Smooth muscle cell (in vitro differentiated cells): Measurements from ENCODE around the gene FOLR3. TPM values are rescaled to one million over a fixed set of nuclear protein-coding genes. Genes with fewer than 3 reads are reported as not detected.
"Not testable (repeated sequence)": the region's sequence is repeated elsewhere in the genome, so short reads cannot be mapped to it uniquely, and the experiment has no call there.

Experiments
- DNase-seq: peaks from one replicate; lab custom pipeline; 2025; ENCODE audit not compliant: unreplicated experiment; lab: John Stamatoyannopoulos, UW
- H2AFZ ChIP-seq: fragments of 200-600 bp; sonication (generic); 2 replicates; pipeline ENCODE4 v1.6.0; 2016; ENCODE audit warnings: antibody characterized with exemption, low read depth, mild to moderate bottlenecking
- H3F3A ChIP-seq: fragments of 200-600 bp; sonication (generic); 2 replicates; pipeline ENCODE4 v1.6.0; 2017; ENCODE audit warnings: antibody characterized with exemption, low read depth
- H3K27ac ChIP-seq: fragments of 200-600 bp; sonication (generic); 2 replicates; pipeline ENCODE4 v1.5.1; 2016; ENCODE audit warnings: low read depth, mild to moderate bottlenecking
- H3K27me3 ChIP-seq: fragments of 200-600 bp; sonication (generic); 2 replicates; pipeline ENCODE4 v1.6.1; 2016; ENCODE audit warnings: low read depth, mild to moderate bottlenecking
- H3K36me3 ChIP-seq: fragments of 200-600 bp; sonication (generic); 2 replicates; pipeline ENCODE4 v1.5.1; 2016; ENCODE audit warnings: low read depth
- H3K4me1 ChIP-seq: fragments of 200-600 bp; sonication (generic); 2 replicates; pipeline ENCODE4 v1.5.1; 2016; ENCODE audit warnings: low read depth
- H3K4me2 ChIP-seq: fragments of 200-600 bp; sonication (generic); 2 replicates; pipeline ENCODE4 v1.6.0; 2016; ENCODE audit warnings: mild to moderate bottlenecking
- H3K4me3 ChIP-seq: fragments of 200-600 bp; sonication (generic); 2 replicates; pipeline ENCODE4 v1.5.1; 2016; ENCODE audit warnings: mild to moderate bottlenecking
- H3K79me2 ChIP-seq: fragments of 200-600 bp; sonication (generic); 2 replicates; pipeline ENCODE4 v1.6.0; 2016; ENCODE audit warnings: low read depth, mild to moderate bottlenecking
- H3K9ac ChIP-seq: fragments of 200-600 bp; sonication (generic); 2 replicates; pipeline ENCODE4 v1.6.0; 2016; ENCODE audit warnings: low read depth
- H3K9me3 ChIP-seq: fragments of 200-600 bp; sonication (generic); replicated peaks from 2 replicates; pipeline ENCODE4 v1.5.1; 2016; ENCODE audit warnings: low read depth
- H4K20me1 ChIP-seq: fragments of 200-600 bp; sonication (generic); 2 replicates; pipeline ENCODE4 v1.6.0; 2016; ENCODE audit warnings: low read depth
- CTCF ChIP-seq: fragments of 200-600 bp; sonication (generic); IDR thresholded peaks from 2 replicates; pipeline ENCODE4 v1.5.1; 2017; ENCODE audit warnings: borderline replicate concordance, mild to moderate bottlenecking, antibody characterized with exemption; ENCODE audit not compliant: insufficient read depth, poor library complexity, severe bottlenecking
- WGBS: methylation state at CpG from one replicate; pipeline ENCODE4 v1.1.7; 2016; ENCODE audit warnings: low lambda C conversion rate; 5-methylcytosine and 5-hydroxymethylcytosine counted together
- polyA plus RNA-seq: library from polyadenylated mRNA; unstranded; fragments of >200 nt; fragmentation: Nextera tagmentation; extraction: Ambion mirVana; gene quantifications from 2 replicates; pipeline ENCODE4 v1.2.1, GENCODE V29; 2016
- total RNA-seq: library from RNA; depleted of rRNA; stranded (reverse); fragments of >200 nt; gene quantifications from 2 replicates; pipeline ENCODE4 v1.2.3, GENCODE V29; 2014

Gene FOLR3
- total and polyA plus RNA-seq, 2 experiments from 2014 or later, result not detected

- Histone ChIP-seq H3K36me3 (no peaks in the 10 kb centered on the region), H2AFZ (no peak overlapping the region), H4K20me1 (no peaks in the 10 kb centered on the region), H3K4me1 (no peaks in the 10 kb centered on the region), H3K79me2 (no peaks in the 10 kb centered on the region), H3K4me3 (no peak overlapping the region), H3K9me3 (no peaks in the 10 kb centered on the region), H3K4me2 (peak overlapping the region; percentile 41), H3K27me3 (no peaks in the 10 kb centered on the region), H3F3A (no peaks in the 10 kb centered on the region), H3K9ac (peak overlapping the region; percentile 47), H3K27ac (peak overlapping the region; percentile 82)
- 30% methylated on average over 3 of the region's 3 CpGs for WGBS
- TF ChIP-seq CTCF, result no peak
- no peak for DNase-seq
Observed at GRCh38 chr11:72141066-72141465, 5.5 kb downstream of the FOLR3 start.

GRCh38 chr11:72142086-72142485 is 6.6 kb downstream of the FOLR3 start:
- H3K79me2 ChIP-seq, H3K4me2 ChIP-seq, H2AFZ ChIP-seq, H3K9me3 ChIP-seq, H3F3A ChIP-seq, H3K27me3 ChIP-seq, H3K9ac ChIP-seq, H3K4me3 ChIP-seq, DNase-seq, H3K36me3 ChIP-seq, H3K4me1 ChIP-seq, H4K20me1 ChIP-seq: not testable (repeated sequence)
- 38% methylated on average over 1 of the region's 1 CpG for WGBS
- H3K27ac ChIP-seq, result peak overlapping the region; percentile 82

GRCh38 chr11:72142543-72142942 is 7.0 kb downstream of the FOLR3 start:
- H3K27me3 ChIP-seq, DNase-seq, H3K27ac ChIP-seq, H3K36me3 ChIP-seq, H3K9ac ChIP-seq, H3K4me1 ChIP-seq, H4K20me1 ChIP-seq, H3K4me3 ChIP-seq, H2AFZ ChIP-seq, H3K9me3 ChIP-seq, H3K79me2 ChIP-seq, H3F3A ChIP-seq, H3K4me2 ChIP-seq: not testable (repeated sequence)
- WGBS, result no CpG with 5 or more reads among the region's 1 CpG

GRCh38 chr11:72144807-72145565 is 9.5 kb downstream of the FOLR3 start:
- H3K9ac ChIP-seq, result no peak overlapping the region
- no peak overlapping the region for H3K4me2 ChIP-seq

More at GRCh38 chr11:72144807-72145565, 9.5 kb downstream of the FOLR3 start:
- Histone ChIP-seq H4K20me1 (no peaks in the 10 kb centered on the region), H3F3A (no peaks in the 10 kb centered on the region), H3K9me3 (no peaks in the 10 kb centered on the region), H3K27me3 (no peaks in the 10 kb centered on the region), H3K36me3 (no peaks in the 10 kb centered on the region), H3K79me2 (no peaks in the 10 kb centered on the region), H3K27ac (no peak overlapping the region), H3K4me3 (no peak overlapping the region), H2AFZ (no peak overlapping the region), H3K4me1 (no peaks in the 10 kb centered on the region)
- 83% methylated on average over 4 of the region's 4 CpGs for WGBS
- no peak for TF ChIP-seq CTCF
- DNase-seq, result no peak
